Lower leg skin (tissue), 3 donors: ENCODE measurements around the gene SGO1.

ENCODE experiments used
- CTCF ChIP-seq, 3 donors: fragments of 450-650 bp; IDR thresholded peaks; one replicate each; pipeline ENCODE4 v1.5.1; 2016; ENCODE audit warnings: antibody characterized with exemption in 3 of 3, mild to moderate bottlenecking in 3 of 3, moderate library complexity in 2 of 3
- POLR2A ChIP-seq, 2 donors: fragments of 450-650 bp; IDR thresholded peaks; one replicate each; pipeline ENCODE4 v1.6.1; 2016 to 2017; ENCODE audit warnings: antibody characterized with exemption in 2 of 2, mild to moderate bottlenecking in 1 of 2, moderate library complexity in 1 of 2

- TF ChIP-seq CTCF (IDR thresholded peaks at IDR 0.05) (no peak), POLR2A (IDR thresholded peaks at IDR 0.05) (no peak)
Measured at GRCh38 chr3:20181276-20181675, 4.7 kb downstream of the SGO1 start.
